Karpas-422 (cell line): ENCODE data around the gene OSTC. TPM values are rescaled to one million over a fixed set of nuclear protein-coding genes. Genes with fewer than 3 reads are reported as not detected.

Source experiments
- DNase-seq: peaks from one replicate; pipeline ENCODE4 v3.0.0-alpha.2; 2015
- H2AFZ ChIP-seq: fragments of 200-600 bp; sonication (generic); 2 replicates; pipeline ENCODE4 v1.6.1; 2014; ENCODE audit warnings: antibody characterized with exemption, low read length, mixed read lengths
- H3K27ac ChIP-seq: fragments of 200-600 bp; sonication (generic); 2 replicates; pipeline ENCODE4 v1.5.1; 2014; ENCODE audit warnings: mild to moderate bottlenecking, low read length, moderate library complexity
- H3K27me3 ChIP-seq: fragments of 200-600 bp; sonication (generic); 2 replicates; pipeline ENCODE4 v1.6.1; 2014; ENCODE audit warnings: low read length, mixed read lengths
- H3K36me3 ChIP-seq: fragments of 200-600 bp; sonication (generic); 2 replicates; pipeline ENCODE4 v1.6.1; 2014; ENCODE audit warnings: low read length, mixed read lengths; ENCODE audit not compliant: insufficient read depth
- H3K4me1 ChIP-seq: fragments of 200-600 bp; sonication (generic); 2 replicates; pipeline ENCODE4 v1.6.1; 2014; ENCODE audit warnings: mild to moderate bottlenecking, low read length, mixed read lengths
- H3K4me2 ChIP-seq: fragments of 200-600 bp; sonication (generic); 2 replicates; pipeline ENCODE4 v1.6.1; 2014; ENCODE audit warnings: low read length, low read depth, mild to moderate bottlenecking; ENCODE audit not compliant: poor library complexity, severe bottlenecking
- H3K4me3 ChIP-seq: fragments of 200-600 bp; sonication (generic); 2 replicates; pipeline ENCODE4 v1.5.1; 2014; ENCODE audit warnings: mild to moderate bottlenecking, antibody characterized with exemption, low read length, mixed read lengths
- H3K79me2 ChIP-seq: fragments of 200-600 bp; sonication (generic); 2 replicates; pipeline ENCODE4 v1.6.1; 2014; ENCODE audit warnings: mild to moderate bottlenecking, low read length, mixed read lengths
- H3K9ac ChIP-seq: fragments of 200-600 bp; sonication (generic); 2 replicates; pipeline ENCODE4 v1.6.0; 2014; ENCODE audit warnings: low read length
- H3K9me2 ChIP-seq: fragments of 200-600 bp; sonication (generic), shearing (Covaris generic); replicated peaks from 2 replicates; pipeline ENCODE4 v1.6.0; 2014; ENCODE audit warnings: mild to moderate bottlenecking, low read length, moderate library complexity; ENCODE audit not compliant: insufficient read depth
- H3K9me3 ChIP-seq: fragments of 300-700, 200-600 bp; sonication (generic); 2 replicates; pipeline ENCODE4 v1.6.1; 2014; ENCODE audit warnings: low read length, mixed read lengths
- H4K20me1 ChIP-seq: fragments of 200-600 bp; sonication (generic); 2 replicates; pipeline ENCODE4 v1.6.1; 2014; ENCODE audit warnings: mild to moderate bottlenecking, antibody characterized with exemption, low read length, low read depth; ENCODE audit not compliant: insufficient read depth
- total RNA-seq: library from RNA; depleted of rRNA; stranded (reverse); fragments of >200 nt; shearing (Covaris generic); gene quantifications from 2 replicates; pipeline ENCODE4 v1.2.3, GENCODE V29; 2014; ENCODE audit warnings: low replicate concordance

Gene OSTC
- total RNA-seq, 1 experiment from 2014 or later = 158 TPM

DNA sequence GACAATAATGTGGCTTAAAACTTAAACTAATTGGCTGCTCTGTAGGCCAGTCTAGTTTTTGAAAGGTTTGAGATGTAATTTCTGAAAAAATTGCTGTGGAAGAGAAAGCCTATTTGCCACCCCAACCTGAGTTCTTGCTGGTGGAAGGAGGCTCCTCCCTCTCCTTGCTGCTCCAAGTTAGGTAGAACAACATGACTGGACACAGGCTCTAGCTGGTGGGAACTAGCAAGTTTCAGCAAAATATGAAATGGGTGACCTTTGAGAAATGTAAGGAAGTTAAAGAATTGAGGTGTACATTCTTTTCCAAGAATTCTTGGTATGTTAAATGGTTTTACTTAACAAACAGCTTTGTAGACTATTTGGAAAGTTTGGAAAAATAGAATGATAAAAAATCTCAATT lies 22.0 kb upstream of the OSTC start:
- no peak overlapping the region for H3K27ac ChIP-seq
- no peak overlapping the region for H2AFZ ChIP-seq
- H3K9me2 ChIP-seq = no peaks in the 10 kb centered on the region
- H4K20me1 ChIP-seq = peaks cover 20% of the 10 kb centered on the region
- H3K27me3 ChIP-seq = no peaks in the 10 kb centered on the region
- H3K9ac ChIP-seq = no peak overlapping the region
- no peak for DNase-seq
- peaks cover 12% of the 10 kb centered on the region for H3K79me2 ChIP-seq
- no peaks in the 10 kb centered on the region for H3K9me3 ChIP-seq
- no peaks in the 10 kb centered on the region; the same call in 1 of the 2 replicates for H3K4me1 ChIP-seq
- H3K4me3 ChIP-seq = no peak overlapping the region
- no peak overlapping the region for H3K4me2 ChIP-seq
- peaks cover 68% of the 10 kb centered on the region; the same call in 1 of the 2 replicates for H3K36me3 ChIP-seq

DNA sequence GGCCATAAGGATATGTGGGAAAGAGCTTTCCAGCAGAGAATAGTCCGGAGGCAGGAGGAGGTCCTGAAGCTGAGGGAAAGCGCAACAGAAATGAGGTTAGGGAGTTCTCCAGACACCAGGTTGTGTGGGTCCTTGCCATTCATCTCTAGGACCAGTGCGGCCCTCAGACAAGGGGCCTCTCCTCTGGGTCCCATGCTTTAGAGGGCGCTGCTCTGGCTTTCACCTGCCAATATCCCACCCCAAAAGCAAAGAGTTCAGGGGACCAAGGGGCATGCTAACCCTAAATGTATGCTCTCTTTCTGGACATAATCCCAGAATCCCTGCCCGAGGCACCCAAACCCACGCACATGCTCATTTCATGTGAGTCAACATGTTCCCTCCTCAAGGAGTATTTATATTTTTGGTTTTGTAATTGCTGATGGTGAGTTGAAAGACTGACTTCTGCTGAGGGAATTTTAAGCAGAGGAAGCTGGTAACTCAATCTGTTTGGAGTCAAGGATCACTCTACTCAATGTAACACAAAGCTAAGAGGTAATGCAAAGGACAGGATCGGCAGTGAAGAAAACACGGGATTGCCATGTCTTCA lies 15.2 kb upstream of the OSTC start:
- Histone ChIP-seq H3K9me3 (no peaks in the 10 kb centered on the region), H3K36me3 (peaks cover 29% of the 10 kb centered on the region; the same call in 1 of the 2 replicates), H3K9ac (no peak overlapping the region), H4K20me1 (no peaks in the 10 kb centered on the region), H3K4me1 (no peaks in the 10 kb centered on the region), H3K27ac (no peak overlapping the region), H3K27me3 (no peaks in the 10 kb centered on the region), H3K4me2 (no peak overlapping the region), H3K9me2 (no peaks in the 10 kb centered on the region), H2AFZ (no peak overlapping the region), H3K4me3 (no peak overlapping the region), H3K79me2 (no peaks in the 10 kb centered on the region)
- no peak for DNase-seq

DNA sequence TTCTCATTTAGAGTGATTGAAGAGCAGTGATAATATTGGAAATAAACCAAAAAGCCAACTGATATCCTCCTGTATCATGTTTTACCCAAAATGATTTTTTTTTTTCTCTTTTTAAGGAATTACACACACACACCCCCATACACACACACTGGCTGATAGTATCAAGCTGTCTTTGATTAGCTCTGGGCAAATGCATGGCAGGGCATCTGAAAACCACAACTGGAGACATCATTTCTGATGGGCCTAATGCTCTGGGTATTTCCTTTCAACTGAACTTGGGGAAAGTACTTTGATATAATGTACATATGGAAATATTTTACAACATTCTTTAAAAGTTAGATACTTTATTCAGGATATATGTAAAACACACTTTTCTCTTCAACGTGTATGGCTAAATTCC lies 14.2 kb upstream of the OSTC start:
- H3K36me3 ChIP-seq = peaks cover 22% of the 10 kb centered on the region; the same call in 1 of the 2 replicates
- H2AFZ ChIP-seq = no peak overlapping the region
- no peak overlapping the region for H3K27ac ChIP-seq
- no peak overlapping the region for H3K4me2 ChIP-seq
- no peaks in the 10 kb centered on the region for H3K9me3 ChIP-seq
- no peaks in the 10 kb centered on the region for H3K9me2 ChIP-seq
- no peaks in the 10 kb centered on the region for H3K79me2 ChIP-seq
- no peak overlapping the region for H3K9ac ChIP-seq
- no peaks in the 10 kb centered on the region for H3K4me1 ChIP-seq
- no peak for DNase-seq
- H4K20me1 ChIP-seq = no peaks in the 10 kb centered on the region
- no peak overlapping the region for H3K4me3 ChIP-seq
- no peaks in the 10 kb centered on the region for H3K27me3 ChIP-seq

DNA sequence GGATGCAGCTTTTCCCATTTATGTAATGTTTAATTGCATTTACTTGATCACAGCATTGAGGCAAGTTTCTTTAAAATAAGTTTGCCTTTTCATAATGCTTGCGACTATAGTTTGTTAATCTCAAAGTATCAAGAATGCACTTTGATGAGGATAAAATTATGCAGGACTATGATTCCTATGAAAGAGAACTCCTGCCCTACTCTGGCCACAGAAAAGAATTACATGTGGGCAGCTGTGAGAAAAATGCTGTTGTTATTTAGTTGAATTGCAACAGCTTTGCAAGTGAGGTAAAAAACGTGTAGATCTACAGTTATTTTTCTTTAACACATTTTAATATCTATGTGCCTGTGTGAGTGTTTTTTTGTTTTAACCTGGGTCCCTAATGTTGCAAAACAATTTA lies 12.5 kb upstream of the OSTC start:
- Histone ChIP-seq H2AFZ (no peak overlapping the region), H3K27me3 (no peaks in the 10 kb centered on the region), H3K27ac (no peak overlapping the region), H3K4me2 (no peak overlapping the region), H3K79me2 (no peaks in the 10 kb centered on the region), H4K20me1 (no peaks in the 10 kb centered on the region), H3K9me2 (no peaks in the 10 kb centered on the region), H3K36me3 (peaks cover 10% of the 10 kb centered on the region; the same call in 1 of the 2 replicates), H3K4me3 (no peak overlapping the region), H3K9ac (no peak overlapping the region), H3K9me3 (no peaks in the 10 kb centered on the region), H3K4me1 (no peaks in the 10 kb centered on the region)
- DNase-seq = no peak

DNA sequence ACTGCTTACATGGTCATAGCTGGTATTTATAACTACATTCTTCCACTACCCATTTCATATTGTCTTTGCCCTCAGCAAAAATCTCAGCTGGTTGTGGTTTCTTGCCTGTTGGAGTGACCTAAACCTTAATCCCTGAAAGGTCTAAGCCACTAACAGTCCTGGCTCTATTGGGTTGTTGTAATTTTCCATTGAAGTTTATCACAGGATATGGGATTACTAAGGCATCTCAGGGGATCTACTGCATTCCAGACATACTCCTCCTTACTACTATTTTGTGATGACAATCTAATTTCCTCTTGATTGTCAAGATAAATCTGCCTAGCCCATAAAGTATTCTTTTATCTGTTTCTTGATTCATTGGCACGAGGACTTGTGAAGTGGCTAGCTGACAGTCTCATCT lies 6.2 kb upstream of the OSTC start:
- Histone ChIP-seq H3K27me3 (no peaks in the 10 kb centered on the region), H4K20me1 (no peaks in the 10 kb centered on the region), H3K9me3 (no peaks in the 10 kb centered on the region), H3K4me2 (no peak overlapping the region), H3K4me3 (no peak overlapping the region), H3K79me2 (no peaks in the 10 kb centered on the region), H3K36me3 (no peaks in the 10 kb centered on the region), H3K9ac (no peak overlapping the region), H2AFZ (no peak overlapping the region), H3K4me1 (peaks cover 2% of the 10 kb centered on the region; the same call in 1 of the 2 replicates), H3K27ac (no peak overlapping the region), H3K9me2 (no peaks in the 10 kb centered on the region)
- DNase-seq = no peak

DNA sequence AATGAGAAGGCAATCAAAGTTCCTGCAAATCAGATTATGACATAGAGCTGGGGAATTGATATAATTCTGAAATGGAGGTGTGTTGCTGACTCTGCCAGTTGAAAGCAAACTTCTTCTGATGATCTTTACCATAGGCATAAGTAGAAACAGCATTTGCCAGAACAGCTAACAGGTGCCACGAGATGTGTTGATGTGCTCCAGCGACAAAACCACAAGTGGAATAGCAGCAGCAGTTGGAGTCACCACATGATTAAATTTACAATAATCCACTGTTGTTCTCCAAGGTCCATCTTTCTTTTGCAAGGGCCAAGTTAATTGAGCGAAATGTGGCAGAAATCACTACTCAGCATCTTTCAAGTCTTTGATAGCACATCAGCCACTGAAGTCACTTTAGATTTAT lies 3.7 kb upstream of the OSTC start:
- Histone ChIP-seq H3K4me3 (no peak overlapping the region), H3K9me2 (no peaks in the 10 kb centered on the region), H2AFZ (no peak overlapping the region), H3K9me3 (no peaks in the 10 kb centered on the region), H3K9ac (no peak overlapping the region), H3K79me2 (peaks cover 13% of the 10 kb centered on the region), H3K4me2 (no peak overlapping the region), H3K36me3 (no peaks in the 10 kb centered on the region), H3K27me3 (no peaks in the 10 kb centered on the region), H3K4me1 (peaks cover 11% of the 10 kb centered on the region), H4K20me1 (no peaks in the 10 kb centered on the region), H3K27ac (no peak overlapping the region)
- DNase-seq = no peak

DNA sequence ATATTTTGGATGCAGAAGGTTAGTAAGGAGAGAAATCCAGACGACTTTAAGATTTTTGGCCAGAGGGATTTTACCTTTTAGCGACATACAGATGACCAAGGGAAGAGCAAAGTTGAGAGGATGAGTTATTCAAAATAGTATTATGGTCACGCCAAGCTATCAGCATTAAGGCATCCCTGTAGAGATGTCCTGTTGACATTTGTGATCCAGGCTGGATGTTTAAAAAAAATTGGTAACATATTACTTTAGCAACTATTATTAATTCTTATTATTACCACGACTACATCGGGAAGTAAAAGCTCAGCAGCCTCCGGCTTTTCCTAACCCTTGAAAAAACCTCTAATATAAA lies 562 bp upstream of the OSTC start:
- Histone ChIP-seq H3K4me3 (peak overlapping the region; percentile 62), H3K4me2 (peak overlapping the region; percentile 81), H3K27me3 (no peaks in the 10 kb centered on the region), H4K20me1 (0 out of 2 replicates have a peak, but pooled peaks cover 3% of the 10 kb centered on the region), H3K9me3 (no peaks in the 10 kb centered on the region), H3K9me2 (no peaks in the 10 kb centered on the region; the same call in 1 of the 2 replicates), H3K79me2 (peaks cover 44% of the 10 kb centered on the region), H3K36me3 (no peaks in the 10 kb centered on the region), H3K4me1 (peaks cover 16% of the 10 kb centered on the region), H2AFZ (peak overlapping the region; percentile 47), H3K9ac (peak overlapping the region; percentile 49), H3K27ac (no peak overlapping the region)
- DNase-seq = no peak

DNA sequence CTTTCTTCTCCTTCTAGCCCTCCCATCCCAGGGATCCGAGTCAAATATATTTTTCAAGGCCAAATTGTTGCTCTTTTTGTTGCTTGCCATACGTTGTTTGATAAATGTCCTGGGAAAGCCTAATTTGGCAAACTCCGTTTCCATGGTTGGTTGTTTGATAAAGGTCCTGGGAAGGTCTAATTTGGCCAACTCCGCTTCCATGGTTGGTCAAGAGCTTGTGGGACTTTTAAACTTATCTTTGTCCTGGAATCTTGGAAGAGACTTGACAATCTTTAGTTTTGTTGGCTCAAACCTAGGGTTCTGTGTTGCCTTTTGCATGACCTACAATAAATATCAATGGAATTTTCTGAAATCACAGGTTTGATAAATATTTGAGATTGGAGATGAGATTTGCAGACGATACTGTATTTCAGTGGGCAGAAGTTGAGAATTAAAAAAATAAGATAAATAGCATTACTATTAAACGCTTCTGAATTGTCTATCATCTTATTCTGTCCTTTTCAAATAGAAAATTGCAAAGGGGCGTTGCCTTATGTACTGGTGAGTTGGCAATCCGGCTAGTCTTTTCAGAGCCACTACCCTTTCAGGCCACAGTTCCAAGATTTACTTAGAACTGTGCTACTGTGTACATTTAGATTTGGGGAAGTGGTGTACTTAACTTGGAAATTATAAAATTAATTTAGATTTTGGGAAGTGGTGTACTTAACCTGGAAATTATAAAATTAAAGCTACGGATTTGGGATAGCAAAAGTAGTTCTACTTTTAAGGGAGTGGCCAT lies 804 bp downstream of the OSTC start:
- Histone ChIP-seq H3K9me2 (no peaks in the 10 kb centered on the region; the same call in 1 of the 2 replicates), H3K9me3 (no peaks in the 10 kb centered on the region), H3K9ac (peak overlapping the region; percentile 79), H3K4me1 (peaks cover 16% of the 10 kb centered on the region), H3K79me2 (peaks cover 57% of the 10 kb centered on the region), H3K36me3 (0 out of 2 replicates have a peak, but pooled peaks cover 4% of the 10 kb centered on the region), H3K4me3 (peak overlapping the region; percentile 82), H3K27ac (peak overlapping the region; percentile 20; the same call in 1 of the 2 replicates), H4K20me1 (0 out of 2 replicates have a peak, but pooled peaks cover 3% of the 10 kb centered on the region), H3K4me2 (peak overlapping the region; percentile 81), H3K27me3 (no peaks in the 10 kb centered on the region), H2AFZ (peak overlapping the region; percentile 47; the same call in 1 of the 2 replicates)
- DNase-seq = peak; percentile 71
